Neural cell (in vitro differentiated cells): ENCODE data around the gene EPHX1. TPM values are rescaled to one million over a fixed set of nuclear protein-coding genes. Genes with fewer than 3 reads are reported as not detected.

Experiments
- H2AFZ ChIP-seq: fragments of 200-600, 300-800 bp; sonication (generic), shearing (Covaris generic); 2 replicates; pipeline ENCODE4 v1.6.0; 2014; ENCODE audit warnings: low read depth, mild to moderate bottlenecking, antibody characterized with exemption, low read length, moderate library complexity
- H3F3A ChIP-seq: fragments of 200-600 bp; shearing (Covaris generic); 2 replicates; pipeline ENCODE4 v1.6.1; 2016; ENCODE audit warnings: mild to moderate bottlenecking, moderate library complexity, mixed read lengths, antibody characterized with exemption, low read length; ENCODE audit not compliant: insufficient read depth, poor library complexity, severe bottlenecking
- H3K27ac ChIP-seq: fragments of 200-600, 300-800 bp; sonication (generic), shearing (Covaris generic); 2 replicates; pipeline ENCODE4 v1.5.1; 2014; ENCODE audit warnings: mild to moderate bottlenecking, low read length, moderate library complexity
- H3K27me3 ChIP-seq: fragments of 300-800, 200-600 bp; sonication (generic), shearing (Covaris generic); 2 replicates; pipeline ENCODE4 v1.6.0; 2014; ENCODE audit warnings: mild to moderate bottlenecking, low read depth, low read length, moderate library complexity; ENCODE audit not compliant: insufficient read depth
- H3K36me3 ChIP-seq: fragments of 300-800, 200-600 bp; sonication (generic), shearing (Covaris generic); 2 replicates; pipeline ENCODE4 v1.5.1; 2014; ENCODE audit warnings: mild to moderate bottlenecking, antibody characterized with exemption, low read length, moderate library complexity; ENCODE audit not compliant: insufficient read depth
- H3K4me2 ChIP-seq: fragments of 300-800, 200-600 bp; sonication (generic), shearing (Covaris generic); 2 replicates; pipeline ENCODE4 v1.6.0; 2014; ENCODE audit warnings: mild to moderate bottlenecking, low read length
- H3K4me3 ChIP-seq: fragments of 300-800, 200-600 bp; sonication (generic), shearing (Covaris generic); 2 replicates; pipeline ENCODE4 v1.5.1; 2014; ENCODE audit warnings: mild to moderate bottlenecking, low read length, moderate library complexity
- H3K79me2 ChIP-seq: fragments of 200-600 bp; shearing (Covaris generic); replicated peaks from 2 replicates; pipeline ENCODE4 v1.6.0; 2014; ENCODE audit warnings: mild to moderate bottlenecking, low read length, moderate library complexity; ENCODE audit not compliant: insufficient read depth
- H3K9ac ChIP-seq: fragments of 300-800, 200-600 bp; sonication (generic), shearing (Covaris generic); 2 replicates; pipeline ENCODE4 v1.6.1; 2016; ENCODE audit warnings: mild to moderate bottlenecking, low read length, mixed read lengths
- H3K9me2 ChIP-seq: fragments of 200-600 bp; shearing (Covaris generic); 2 replicates; pipeline ENCODE4 v1.6.1; 2016; ENCODE audit warnings: mild to moderate bottlenecking, low read length, mixed read lengths; ENCODE audit not compliant: insufficient read depth
- H3K9me3 ChIP-seq: fragments of 200-600, 300-800 bp; sonication (generic), shearing (Covaris generic); 2 replicates; pipeline ENCODE4 v1.6.1; 2016; ENCODE audit warnings: mild to moderate bottlenecking, mixed run types, low read length, moderate library complexity, mixed read lengths
- H4K20me1 ChIP-seq: fragments of 200-600 bp; shearing (Covaris generic); 2 replicates; pipeline ENCODE4 v1.6.1; 2016; ENCODE audit warnings: mild to moderate bottlenecking, mixed run types; ENCODE audit not compliant: insufficient read depth
- EP300 ChIP-seq: fragments of 450-650 bp; conservative IDR thresholded peaks from 2 replicates; pipeline ENCODE4 v1.6.1; 2014; ENCODE audit warnings: antibody characterized with exemption, mild to moderate bottlenecking, moderate library complexity; ENCODE audit not compliant: poor library complexity, severe bottlenecking
- EZH2 ChIP-seq: fragments of 200-600, 300-800 bp; shearing (Covaris generic), sonication (generic); IDR thresholded peaks from 2 replicates; pipeline ENCODE4 v1.6.1; 2014; ENCODE audit warnings: antibody characterized with exemption, low read length, borderline replicate concordance, mild to moderate bottlenecking; ENCODE audit not compliant: insufficient read depth, poor library complexity, severe bottlenecking
- MXI1 ChIP-seq: fragments of 450-650 bp; conservative IDR thresholded peaks from 2 replicates; pipeline ENCODE4 v1.6.1; 2014; ENCODE audit warnings: antibody characterized with exemption, mild to moderate bottlenecking; ENCODE audit not compliant: poor library complexity, severe bottlenecking
- POLR2AphosphoS5 ChIP-seq: IDR thresholded peaks from 2 replicates; pipeline ENCODE4 v1.6.1; 2012
- RAD21 ChIP-seq: fragments of 450-650 bp; conservative IDR thresholded peaks from 2 replicates; pipeline ENCODE4 v1.6.1; 2014; ENCODE audit warnings: antibody characterized with exemption, mild to moderate bottlenecking, moderate library complexity
- SMC3 ChIP-seq: fragments of 450-650 bp; conservative IDR thresholded peaks from 2 replicates; pipeline ENCODE4 v1.6.1; 2014; ENCODE audit warnings: antibody characterized with exemption, mild to moderate bottlenecking, moderate library complexity; ENCODE audit not compliant: poor library complexity
- TAF1 ChIP-seq: IDR thresholded peaks from 2 replicates; pipeline ENCODE4 v1.6.1; 2012; ENCODE audit warnings: low read depth
- polyA plus RNA-seq: library from polyadenylated mRNA; depleted of rRNA; stranded (reverse); fragments of >200 nt; gene quantifications from 2 replicates; pipeline ENCODE4 v1.2.3, GENCODE V29; 2014
- TF ChIP-seq, protein P1 (sequence below): fragments of 450-650 bp; IDR thresholded peaks from 2 replicates; pipeline ENCODE4 v1.5.1; 2014; ENCODE audit warnings: antibody characterized with exemption, mild to moderate bottlenecking, moderate library complexity; ENCODE audit not compliant: poor library complexity, severe bottlenecking
- TF ChIP-seq, protein P2 (sequence below): IDR thresholded peaks from 2 replicates; pipeline ENCODE4 v1.6.1; 2012; ENCODE audit warnings: borderline replicate concordance

The EPHX1 gene
- polyA plus RNA-seq, 1 donor from 2014 or later = 8.7 TPM

DNA sequence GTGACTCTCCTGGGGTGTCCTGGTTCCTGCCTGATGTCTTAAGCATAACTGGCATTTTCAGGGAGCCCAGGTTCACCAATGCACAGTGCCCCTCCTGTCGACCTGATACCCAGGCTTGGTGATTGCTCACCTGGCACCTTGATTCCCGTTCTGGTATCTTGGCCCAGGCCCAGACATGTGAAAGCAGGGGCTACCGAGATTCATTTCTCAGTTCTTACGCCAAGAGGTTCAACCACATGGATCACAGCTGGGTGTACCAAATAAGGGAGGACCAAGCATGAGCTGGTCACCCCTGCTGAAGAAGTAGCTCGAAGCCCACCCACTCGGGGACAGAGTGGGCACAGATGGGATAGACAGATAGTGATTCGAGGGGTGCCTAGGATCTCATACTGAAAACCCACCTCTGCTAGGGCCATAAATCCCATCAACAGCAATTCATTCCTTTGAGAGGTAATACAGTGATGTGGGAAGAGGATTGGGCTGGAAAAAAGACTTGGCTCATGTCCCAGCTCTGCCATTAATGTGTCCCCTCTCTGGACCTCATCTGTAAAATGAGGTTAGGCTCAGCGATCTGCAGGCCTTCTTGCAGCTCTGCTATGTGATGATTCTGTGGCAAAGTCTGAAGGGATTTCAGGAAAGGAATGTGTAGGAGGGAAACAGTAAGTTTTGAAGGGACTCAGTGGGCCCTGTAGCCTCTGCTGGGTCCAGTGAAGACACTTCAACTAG lies 2.7 kb downstream of the EPHX1 start:
- peaks cover 11% of the 10 kb centered on the region for H3K79me2 ChIP-seq
- H3K9me3 ChIP-seq = no peaks in the 10 kb centered on the region
- H3K4me2 ChIP-seq = no peak overlapping the region
- H3K4me3 ChIP-seq = no peak overlapping the region
- no peak overlapping the region for H2AFZ ChIP-seq
- no peaks in the 10 kb centered on the region for H3K9me2 ChIP-seq
- H3K9ac ChIP-seq = no peak overlapping the region
- peaks cover 4% of the 10 kb centered on the region for H3F3A ChIP-seq
- H3K27me3 ChIP-seq = no peaks in the 10 kb centered on the region
- H4K20me1 ChIP-seq = no peaks in the 10 kb centered on the region
- no peak overlapping the region for H3K27ac ChIP-seq
- no peaks in the 10 kb centered on the region for H3K36me3 ChIP-seq
- TF ChIP-seq POLR2AphosphoS5 = no peak
- TF ChIP-seq, protein P1, sequence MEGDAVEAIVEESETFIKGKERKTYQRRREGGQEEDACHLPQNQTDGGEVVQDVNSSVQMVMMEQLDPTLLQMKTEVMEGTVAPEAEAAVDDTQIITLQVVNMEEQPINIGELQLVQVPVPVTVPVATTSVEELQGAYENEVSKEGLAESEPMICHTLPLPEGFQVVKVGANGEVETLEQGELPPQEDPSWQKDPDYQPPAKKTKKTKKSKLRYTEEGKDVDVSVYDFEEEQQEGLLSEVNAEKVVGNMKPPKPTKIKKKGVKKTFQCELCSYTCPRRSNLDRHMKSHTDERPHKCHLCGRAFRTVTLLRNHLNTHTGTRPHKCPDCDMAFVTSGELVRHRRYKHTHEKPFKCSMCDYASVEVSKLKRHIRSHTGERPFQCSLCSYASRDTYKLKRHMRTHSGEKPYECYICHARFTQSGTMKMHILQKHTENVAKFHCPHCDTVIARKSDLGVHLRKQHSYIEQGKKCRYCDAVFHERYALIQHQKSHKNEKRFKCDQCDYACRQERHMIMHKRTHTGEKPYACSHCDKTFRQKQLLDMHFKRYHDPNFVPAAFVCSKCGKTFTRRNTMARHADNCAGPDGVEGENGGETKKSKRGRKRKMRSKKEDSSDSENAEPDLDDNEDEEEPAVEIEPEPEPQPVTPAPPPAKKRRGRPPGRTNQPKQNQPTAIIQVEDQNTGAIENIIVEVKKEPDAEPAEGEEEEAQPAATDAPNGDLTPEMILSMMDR = no peak
- no peak for TF ChIP-seq TAF1
- TF ChIP-seq SMC3 = no peak
- TF ChIP-seq RAD21 = no peak
- TF ChIP-seq, protein P2, sequence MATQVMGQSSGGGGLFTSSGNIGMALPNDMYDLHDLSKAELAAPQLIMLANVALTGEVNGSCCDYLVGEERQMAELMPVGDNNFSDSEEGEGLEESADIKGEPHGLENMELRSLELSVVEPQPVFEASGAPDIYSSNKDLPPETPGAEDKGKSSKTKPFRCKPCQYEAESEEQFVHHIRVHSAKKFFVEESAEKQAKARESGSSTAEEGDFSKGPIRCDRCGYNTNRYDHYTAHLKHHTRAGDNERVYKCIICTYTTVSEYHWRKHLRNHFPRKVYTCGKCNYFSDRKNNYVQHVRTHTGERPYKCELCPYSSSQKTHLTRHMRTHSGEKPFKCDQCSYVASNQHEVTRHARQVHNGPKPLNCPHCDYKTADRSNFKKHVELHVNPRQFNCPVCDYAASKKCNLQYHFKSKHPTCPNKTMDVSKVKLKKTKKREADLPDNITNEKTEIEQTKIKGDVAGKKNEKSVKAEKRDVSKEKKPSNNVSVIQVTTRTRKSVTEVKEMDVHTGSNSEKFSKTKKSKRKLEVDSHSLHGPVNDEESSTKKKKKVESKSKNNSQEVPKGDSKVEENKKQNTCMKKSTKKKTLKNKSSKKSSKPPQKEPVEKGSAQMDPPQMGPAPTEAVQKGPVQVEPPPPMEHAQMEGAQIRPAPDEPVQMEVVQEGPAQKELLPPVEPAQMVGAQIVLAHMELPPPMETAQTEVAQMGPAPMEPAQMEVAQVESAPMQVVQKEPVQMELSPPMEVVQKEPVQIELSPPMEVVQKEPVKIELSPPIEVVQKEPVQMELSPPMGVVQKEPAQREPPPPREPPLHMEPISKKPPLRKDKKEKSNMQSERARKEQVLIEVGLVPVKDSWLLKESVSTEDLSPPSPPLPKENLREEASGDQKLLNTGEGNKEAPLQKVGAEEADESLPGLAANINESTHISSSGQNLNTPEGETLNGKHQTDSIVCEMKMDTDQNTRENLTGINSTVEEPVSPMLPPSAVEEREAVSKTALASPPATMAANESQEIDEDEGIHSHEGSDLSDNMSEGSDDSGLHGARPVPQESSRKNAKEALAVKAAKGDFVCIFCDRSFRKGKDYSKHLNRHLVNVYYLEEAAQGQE = no peak
- TF ChIP-seq MXI1 = no peak
- TF ChIP-seq EZH2 = no peak
- TF ChIP-seq EP300 = no peak

GRCh38 chr1:225813214-225813964 lies 3.5 kb downstream of the EPHX1 start:
- TF ChIP-seq, protein P2 = no peak
- H3K27me3 ChIP-seq = no peaks in the 10 kb centered on the region
- no peaks in the 10 kb centered on the region for H4K20me1 ChIP-seq
- H3K9me2 ChIP-seq = no peaks in the 10 kb centered on the region
- H3K27ac ChIP-seq = no peak overlapping the region
- peaks cover 11% of the 10 kb centered on the region for H3K79me2 ChIP-seq
- no peak overlapping the region for H3K4me3 ChIP-seq
- no peak overlapping the region for H3K9ac ChIP-seq
- H3K4me2 ChIP-seq = no peak overlapping the region
- no peak overlapping the region for H2AFZ ChIP-seq
- no peaks in the 10 kb centered on the region for H3K36me3 ChIP-seq
- no peaks in the 10 kb centered on the region for H3K9me3 ChIP-seq
- H3F3A ChIP-seq = peaks cover 4% of the 10 kb centered on the region
